Measurements from ENCODE around the gene C16orf96. TPM values are rescaled to one million over a fixed set of nuclear protein-coding genes. Genes with fewer than 3 reads are reported as not detected.

The C16orf96 gene
- total and polyA plus RNA-seq, 2 donors from 2014 or later, result 0.13 to 0.16 TPM

GRCh38 chr16:4618645-4619418 is 62.7 kb downstream of the C16orf96 start:
- Histone ChIP-seq H3K4me3 (ENCODE audit: low read length in 3 of 3) (peak overlapping the region in 1 of 3 donors; percentile 16), H3K36me3 (ENCODE audit: control insufficient read depth in 2 of 3, insufficient read depth in 3 of 3, low read length in 3 of 3) (no peaks in the 10 kb centered on the region), H3K27ac (ENCODE audit: low read depth in 2 of 2, low read length in 2 of 2) (peak overlapping the region; percentile 72 to 99), H3K9me3 (ENCODE audit: control insufficient read depth in 2 of 3, insufficient read depth in 1 of 3, low read length in 3 of 3) (no peaks in the 10 kb centered on the region), H3K4me1 (ENCODE audit: control insufficient read depth in 2 of 3, insufficient read depth in 2 of 3, low read depth in 1 of 3, low read length in 3 of 3) (peaks cover 0 to 32% (median 16%) of the 10 kb centered on the region in 3 donors), H3K9ac (ENCODE audit: low read length in 3 of 3) (peak overlapping the region in 1 of 3 donors; percentile 14), H3K27me3 (ENCODE audit: control insufficient read depth, insufficient read depth, low read length) (no peaks in the 10 kb centered on the region)
- intact Hi-C loops (cut with DNase I), result no loop called here
- TF ChIP-seq, protein P1, sequence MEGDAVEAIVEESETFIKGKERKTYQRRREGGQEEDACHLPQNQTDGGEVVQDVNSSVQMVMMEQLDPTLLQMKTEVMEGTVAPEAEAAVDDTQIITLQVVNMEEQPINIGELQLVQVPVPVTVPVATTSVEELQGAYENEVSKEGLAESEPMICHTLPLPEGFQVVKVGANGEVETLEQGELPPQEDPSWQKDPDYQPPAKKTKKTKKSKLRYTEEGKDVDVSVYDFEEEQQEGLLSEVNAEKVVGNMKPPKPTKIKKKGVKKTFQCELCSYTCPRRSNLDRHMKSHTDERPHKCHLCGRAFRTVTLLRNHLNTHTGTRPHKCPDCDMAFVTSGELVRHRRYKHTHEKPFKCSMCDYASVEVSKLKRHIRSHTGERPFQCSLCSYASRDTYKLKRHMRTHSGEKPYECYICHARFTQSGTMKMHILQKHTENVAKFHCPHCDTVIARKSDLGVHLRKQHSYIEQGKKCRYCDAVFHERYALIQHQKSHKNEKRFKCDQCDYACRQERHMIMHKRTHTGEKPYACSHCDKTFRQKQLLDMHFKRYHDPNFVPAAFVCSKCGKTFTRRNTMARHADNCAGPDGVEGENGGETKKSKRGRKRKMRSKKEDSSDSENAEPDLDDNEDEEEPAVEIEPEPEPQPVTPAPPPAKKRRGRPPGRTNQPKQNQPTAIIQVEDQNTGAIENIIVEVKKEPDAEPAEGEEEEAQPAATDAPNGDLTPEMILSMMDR (IDR thresholded peaks at IDR 0.05; ENCODE audit: borderline replicate concordance, extremely low read depth, insufficient read depth), result no peak
- DNase-seq (peak in 1 of 5 donors; percentile 29), FAIRE-seq (no peak)

DNA sequence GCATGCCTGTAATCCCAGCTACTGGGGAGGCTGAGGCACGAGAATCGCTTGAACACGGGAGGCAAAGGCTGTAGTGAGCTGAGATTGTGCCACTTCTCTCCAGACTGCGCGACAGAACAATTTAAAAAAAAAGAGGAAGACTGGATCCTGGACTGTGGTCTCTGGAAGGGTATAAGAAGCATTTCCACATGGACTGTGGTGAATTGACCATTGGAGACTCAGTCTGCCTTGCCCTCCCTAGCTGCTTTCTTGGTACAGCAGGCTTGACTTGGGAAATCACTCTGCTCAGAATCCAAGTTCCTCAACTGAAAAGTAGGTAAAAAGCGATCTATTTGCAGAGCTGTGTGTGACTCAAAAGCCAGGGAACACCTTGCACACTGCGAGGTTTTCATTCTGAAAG is 67.5 kb downstream of the C16orf96 start:
- Histone ChIP-seq H3K27me3 (ENCODE audit: control insufficient read depth, insufficient read depth, low read length) (no peaks in the 10 kb centered on the region), H3K4me3 (ENCODE audit: low read length in 3 of 3) (no peak overlapping the region), H3K9ac (ENCODE audit: low read length in 3 of 3) (peak overlapping the region in 1 of 3 donors; percentile 73), H3K9me3 (ENCODE audit: control insufficient read depth in 2 of 3, insufficient read depth in 1 of 3, low read length in 3 of 3) (no peaks in the 10 kb centered on the region), H3K27ac (ENCODE audit: low read depth in 2 of 2, low read length in 2 of 2) (no peak overlapping the region), H3K36me3 (ENCODE audit: control insufficient read depth in 2 of 3, insufficient read depth in 3 of 3, low read length in 3 of 3) (peaks cover 0 to 3% (median 0%) of the 10 kb centered on the region in 3 donors), H3K4me1 (ENCODE audit: control insufficient read depth in 2 of 3, insufficient read depth in 2 of 3, low read depth in 1 of 3, low read length in 3 of 3) (peaks cover 0 to 31% (median 23%) of the 10 kb centered on the region in 3 donors)
- DNase-seq (no peak), FAIRE-seq (no peak)
- intact Hi-C loops (cut with DNase I), result no loop called here
- TF ChIP-seq, protein P1 (IDR thresholded peaks at IDR 0.05; ENCODE audit: borderline replicate concordance, extremely low read depth, insufficient read depth), result no peak

DNA sequence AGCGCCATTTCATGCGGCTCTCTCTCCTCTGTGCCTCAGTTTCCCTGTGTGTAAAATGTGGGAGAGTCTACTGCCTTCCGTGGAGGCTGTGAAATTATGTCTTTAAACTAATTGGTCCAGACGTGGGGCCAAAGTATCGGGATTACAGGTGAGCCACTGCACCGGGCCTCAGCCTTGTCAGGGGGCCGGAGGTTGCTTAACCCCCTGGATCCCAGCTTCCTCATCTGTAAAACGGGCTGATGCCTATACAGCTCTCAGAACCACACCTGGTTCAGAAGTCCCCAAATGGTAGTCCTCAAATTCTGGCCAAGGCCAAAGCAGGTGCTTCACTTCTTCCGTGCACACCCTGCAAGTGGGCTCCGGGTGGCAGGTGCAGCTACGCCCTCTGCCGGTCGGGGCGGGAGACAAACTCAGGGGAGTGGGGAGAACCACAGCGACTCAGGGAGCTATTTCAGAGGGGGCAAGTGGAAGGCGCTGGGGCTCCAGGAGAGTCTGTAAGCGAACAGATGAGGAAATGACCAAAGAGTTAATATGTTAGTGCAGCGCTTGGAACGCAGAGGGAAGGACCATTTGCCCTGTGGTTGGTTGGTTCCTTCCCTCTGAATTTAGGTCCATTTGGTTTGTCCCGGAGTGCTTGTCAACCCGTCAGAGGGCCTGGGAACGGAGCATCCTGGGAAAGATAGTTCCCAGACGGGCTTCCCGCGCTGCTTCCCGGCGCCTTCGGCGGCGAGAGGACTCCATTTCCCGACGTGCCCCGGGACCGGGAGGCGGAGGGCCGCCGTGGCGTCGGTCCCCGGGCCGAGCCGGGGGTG is 68.1 kb downstream of the C16orf96 start, which contains the start of gene MGRN1:
Gene MGRN1 (plus strand): TSS at position 812 of the 812 bp plus-strand sequence. CDS start 135 bp downstream, outside the sequence.
- Histone ChIP-seq H3K9me3 (ENCODE audit: control insufficient read depth in 2 of 3, insufficient read depth in 1 of 3, low read length in 3 of 3) (no peaks in the 10 kb centered on the region), H3K9ac (ENCODE audit: low read length in 3 of 3) (peak within 1 kb of the TSS; percentile 70 to 90 (median 78)), H3K4me3 (ENCODE audit: low read length in 3 of 3) (peak within 1 kb of the TSS; percentile 79 to 86 (median 80)), H3K36me3 (ENCODE audit: control insufficient read depth in 2 of 3, insufficient read depth in 3 of 3, low read length in 3 of 3) (peaks cover 0 to 3% (median 0%) of the 10 kb centered on the region in 3 donors), H3K4me1 (ENCODE audit: control insufficient read depth in 2 of 3, insufficient read depth in 2 of 3, low read depth in 1 of 3, low read length in 3 of 3) (peaks cover 0 to 25% (median 19%) of the 10 kb centered on the region in 3 donors), H3K27ac (ENCODE audit: low read depth in 2 of 2, low read length in 2 of 2) (peak within 1 kb of the TSS; percentile 93 to 95), H3K27me3 (ENCODE audit: control insufficient read depth, insufficient read depth, low read length) (no peaks in the 10 kb centered on the region)
- DNase-seq (peak; percentile 97 to 99 (median 98)), FAIRE-seq (no peak)
- intact Hi-C loops (cut with DNase I), result no loop called here
- TF ChIP-seq, protein P1 (IDR thresholded peaks at IDR 0.05; ENCODE audit: borderline replicate concordance, extremely low read depth, insufficient read depth), result peak; percentile 80
